Activated naive CD8-positive, alpha-beta T cell treated with anti-CD3 and anti-CD28 coated beads for 36 hours (primary cell): ENCODE measurements around the gene QDPR. TPM values are rescaled to one million over a fixed set of nuclear protein-coding genes. Genes with fewer than 3 reads are reported as not detected.

Experiments used
- DNase-seq: peaks from one replicate; pipeline ENCODE4 v3.0.0; 2021
- H3K27ac Mint-ChIP-seq: one replicate; pipeline ENCODE4 v1.8.0; 2022; ENCODE audit warnings: mild to moderate bottlenecking, moderate library complexity, mixed read lengths
- H3K27me3 Mint-ChIP-seq: one replicate; pipeline ENCODE4 v1.8.0; 2022; ENCODE audit warnings: mild to moderate bottlenecking, mixed read lengths
- H3K36me3 Mint-ChIP-seq: one replicate; pipeline ENCODE4 v1.8.0; 2021; ENCODE audit warnings: mild to moderate bottlenecking, mixed read lengths
- H3K4me1 Mint-ChIP-seq: one replicate; pipeline ENCODE4 v1.8.0; 2021; ENCODE audit warnings: mixed read lengths
- H3K4me3 Mint-ChIP-seq: one replicate; pipeline ENCODE4 v1.8.0; 2022; ENCODE audit warnings: mild to moderate bottlenecking, moderate library complexity, mixed read lengths
- H3K9me3 Mint-ChIP-seq: one replicate; pipeline ENCODE4 v1.8.0; 2022; ENCODE audit warnings: mixed read lengths
- total RNA-seq, 2 experiments: library from RNA; stranded (reverse); gene quantifications; one replicate each; pipeline ENCODE4 v1.2.3, GENCODE V29; 2021

Gene QDPR
- total RNA-seq, 2 experiments from 2014 or later, result 56.5 to 57.9 TPM

GRCh38 chr4:17489721-17490120 lies 22.2 kb downstream of the QDPR start:
- Mint-ChIP-seq H3K4me3 (no peak overlapping the region), H3K4me1 (peaks cover 6% of the 10 kb centered on the region), H3K27me3 (no peaks in the 10 kb centered on the region), H3K9me3 (no peaks in the 10 kb centered on the region), H3K27ac (no peak overlapping the region), H3K36me3 (peaks cover 29% of the 10 kb centered on the region)
- no peak for DNase-seq

- Mint-ChIP-seq H3K27ac (no peak overlapping the region), H3K36me3 (peaks cover 27% of the 10 kb centered on the region), H3K9me3 (no peaks in the 10 kb centered on the region), H3K4me1 (peaks cover under 1% of the 10 kb centered on the region), H3K27me3 (no peaks in the 10 kb centered on the region), H3K4me3 (no peak overlapping the region)
- no peak for DNase-seq
Observed at GRCh38 chr4:17489123-17489522, 22.8 kb downstream of the QDPR start.

GRCh38 chr4:17482716-17483115 lies 29.2 kb downstream of the QDPR start:
- Mint-ChIP-seq H3K36me3 (peaks cover 30% of the 10 kb centered on the region), H3K4me1 (no peaks in the 10 kb centered on the region), H3K4me3 (no peak overlapping the region), H3K27ac (no peak overlapping the region), H3K27me3 (no peaks in the 10 kb centered on the region), H3K9me3 (no peaks in the 10 kb centered on the region)
- no peak for DNase-seq

- no peak overlapping the region for H3K4me3 Mint-ChIP-seq
- no peak for DNase-seq
- H3K27me3 Mint-ChIP-seq, result no peaks in the 10 kb centered on the region
- H3K36me3 Mint-ChIP-seq, result peaks cover 22% of the 10 kb centered on the region
- H3K9me3 Mint-ChIP-seq, result no peaks in the 10 kb centered on the region
- no peak overlapping the region for H3K27ac Mint-ChIP-seq
- H3K4me1 Mint-ChIP-seq, result no peaks in the 10 kb centered on the region
Observed at GRCh38 chr4:17480955-17481354, 30.9 kb downstream of the QDPR start.

GRCh38 chr4:17480210-17480927 lies 31.5 kb downstream of the QDPR start:
- no peaks in the 10 kb centered on the region for H3K9me3 Mint-ChIP-seq
- H3K27me3 Mint-ChIP-seq, result no peaks in the 10 kb centered on the region
- DNase-seq, result no peak
- no peak overlapping the region for H3K4me3 Mint-ChIP-seq
- H3K27ac Mint-ChIP-seq, result no peak overlapping the region
- peaks cover 19% of the 10 kb centered on the region for H3K36me3 Mint-ChIP-seq
- no peaks in the 10 kb centered on the region for H3K4me1 Mint-ChIP-seq

GRCh38 chr4:17477774-17478472 lies 34.0 kb downstream of the QDPR start:
- no peak for DNase-seq
- no peak overlapping the region for H3K27ac Mint-ChIP-seq
- no peak overlapping the region for H3K4me3 Mint-ChIP-seq
- no peaks in the 10 kb centered on the region for H3K4me1 Mint-ChIP-seq
- H3K36me3 Mint-ChIP-seq, result peaks cover 5% of the 10 kb centered on the region
- H3K9me3 Mint-ChIP-seq, result no peaks in the 10 kb centered on the region
- H3K27me3 Mint-ChIP-seq, result no peaks in the 10 kb centered on the region

GRCh38 chr4:17476853-17477252 lies 35.0 kb downstream of the QDPR start:
- H3K9me3 Mint-ChIP-seq, result no peaks in the 10 kb centered on the region
- H3K4me1 Mint-ChIP-seq, result no peaks in the 10 kb centered on the region
- no peak overlapping the region for H3K27ac Mint-ChIP-seq
- no peak overlapping the region for H3K4me3 Mint-ChIP-seq
- H3K36me3 Mint-ChIP-seq, result peaks cover 6% of the 10 kb centered on the region
- no peak for DNase-seq
- no peaks in the 10 kb centered on the region for H3K27me3 Mint-ChIP-seq

- no peak overlapping the region for H3K27ac Mint-ChIP-seq
- H3K36me3 Mint-ChIP-seq, result peaks cover 6% of the 10 kb centered on the region
- no peak for DNase-seq
- H3K4me1 Mint-ChIP-seq, result no peaks in the 10 kb centered on the region
- H3K9me3 Mint-ChIP-seq, result no peaks in the 10 kb centered on the region
- no peak overlapping the region for H3K4me3 Mint-ChIP-seq
- no peaks in the 10 kb centered on the region for H3K27me3 Mint-ChIP-seq
Observed at GRCh38 chr4:17475481-17475880, 36.4 kb downstream of the QDPR start.

- Mint-ChIP-seq H3K36me3 (peaks cover 1% of the 10 kb centered on the region), H3K4me3 (no peak overlapping the region), H3K9me3 (no peaks in the 10 kb centered on the region), H3K27me3 (no peaks in the 10 kb centered on the region), H3K27ac (no peak overlapping the region), H3K4me1 (no peaks in the 10 kb centered on the region)
- no peak for DNase-seq
Observed at GRCh38 chr4:17469931-17470674, 41.8 kb downstream of the QDPR start.

- peaks cover 1% of the 10 kb centered on the region for H3K36me3 Mint-ChIP-seq
- no peaks in the 10 kb centered on the region for H3K27me3 Mint-ChIP-seq
- no peak overlapping the region for H3K4me3 Mint-ChIP-seq
- no peaks in the 10 kb centered on the region for H3K4me1 Mint-ChIP-seq
- H3K9me3 Mint-ChIP-seq, result no peaks in the 10 kb centered on the region
- H3K27ac Mint-ChIP-seq, result no peak overlapping the region
- DNase-seq, result no peak
Observed at GRCh38 chr4:17468619-17469221, 43.2 kb downstream of the QDPR start.

- Mint-ChIP-seq H3K27me3 (no peaks in the 10 kb centered on the region), H3K9me3 (no peaks in the 10 kb centered on the region), H3K36me3 (peaks cover 3% of the 10 kb centered on the region), H3K27ac (no peak overlapping the region), H3K4me1 (no peaks in the 10 kb centered on the region), H3K4me3 (no peak overlapping the region)
- DNase-seq, result no peak
Observed at GRCh38 chr4:17463606-17464005, 48.3 kb downstream of the QDPR start.

- H3K4me3 Mint-ChIP-seq, result no peak overlapping the region
- H3K27ac Mint-ChIP-seq, result no peak overlapping the region
- H3K27me3 Mint-ChIP-seq, result peaks cover 3% of the 10 kb centered on the region
- DNase-seq, result no peak
- H3K4me1 Mint-ChIP-seq, result peaks cover 2% of the 10 kb centered on the region
- H3K36me3 Mint-ChIP-seq, result peaks cover 5% of the 10 kb centered on the region
- H3K9me3 Mint-ChIP-seq, result peaks cover 7% of the 10 kb centered on the region
Observed at GRCh38 chr4:17450269-17450804, 61.6 kb downstream of the QDPR start.

- peaks cover 6% of the 10 kb centered on the region for H3K9me3 Mint-ChIP-seq
- peaks cover 3% of the 10 kb centered on the region for H3K27me3 Mint-ChIP-seq
Observed at GRCh38 chr4:17448689-17449088, 63.2 kb downstream of the QDPR start.

GRCh38 chr4:17447675-17448298 lies 64.1 kb downstream of the QDPR start:
- Mint-ChIP-seq H3K4me3 (no peak overlapping the region), H3K27me3 (peaks cover 3% of the 10 kb centered on the region), H3K27ac (no peak overlapping the region), H3K4me1 (peaks cover 2% of the 10 kb centered on the region), H3K9me3 (peaks cover 9% of the 10 kb centered on the region), H3K36me3 (peaks cover 5% of the 10 kb centered on the region)
- DNase-seq, result peak; percentile 31

More at GRCh38 chr4:17448689-17449088, 63.2 kb downstream of the QDPR start:
- H3K4me1 Mint-ChIP-seq, result peaks cover 2% of the 10 kb centered on the region
- no peak overlapping the region for H3K27ac Mint-ChIP-seq
- no peak overlapping the region for H3K4me3 Mint-ChIP-seq
- no peak for DNase-seq
- peaks cover 4% of the 10 kb centered on the region for H3K36me3 Mint-ChIP-seq
